ENCODE results near the gene ARL16. TPM values are rescaled to one million over a fixed set of nuclear protein-coding genes. Genes with fewer than 3 reads are reported as not detected.

Gene ARL16
- total and polyA plus RNA-seq, 11 donors, result 10.2 to 23.6 (median 15.9) TPM

- H3K4me3 ChIP-seq, result no peak overlapping the region
- peaks cover 0 to 15% (median 0%) of the 10 kb centered on the region in 12 donors for H3K4me1 ChIP-seq
- peaks cover 0 to 20% (median 0%) of the 10 kb centered on the region in 9 donors for H3K27me3 ChIP-seq
- H3K9me3 ChIP-seq, result no peaks in the 10 kb centered on the region
- intact Hi-C loops (cut with DNase I), result no loop called here
- no peak overlapping the region for H3K27ac ChIP-seq
- peak in 1 of 4 donors; percentile 56 for ATAC-seq
- 40 to 100% (median 52%) methylated on average over 1 to 4 of the region's 4 CpGs for WGBS, 4 donors
- no peaks in the 10 kb centered on the region for H3K36me3 ChIP-seq
- TF ChIP-seq CTCF (IDR thresholded peaks at IDR 0.05), result no peak
- no peak for TF ChIP-seq POLR2A (IDR thresholded peaks at IDR 0.05)
- DNase-seq, result no peak
Observed at GRCh38 chr17:81656835-81657234, 26.8 kb downstream of the ARL16 start.

- ATAC-seq, result no peak
- Histone ChIP-seq H3K27me3 (peaks cover 0 to 26% (median 0%) of the 10 kb centered on the region in 9 donors), H3K4me3 (no peak within 1 kb of the TSS), H3K36me3 (no peaks in the 10 kb centered on the region), H3K27ac (no peak within 1 kb of the TSS), H3K9me3 (no peaks in the 10 kb centered on the region), H3K4me1 (peaks cover 0 to 15% (median 0%) of the 10 kb centered on the region in 12 donors)
- no peak for DNase-seq
- WGBS, 4 donors, result 78 to 88% (median 81%) methylated on average over 7 to 15 of the region's 15 CpGs
- TF ChIP-seq CTCF (IDR thresholded peaks at IDR 0.05) (no peak), POLR2A (IDR thresholded peaks at IDR 0.05) (no peak)
- intact Hi-C loops (cut with DNase I), result no loop called here
Observed at GRCh38 chr17:81656118-81656743, 27.4 kb downstream of the ARL16 start, which contains the start of gene PDE6G. PDE6G (minus strand) TSS chr17:81656542; CDS start chr17:81653305, 3,237 bp downstream.

- Histone ChIP-seq H3K27me3 (peaks cover 0 to 33% (median 3%) of the 10 kb centered on the region in 9 donors), H3K9me3 (no peaks in the 10 kb centered on the region), H3K4me3 (no peak overlapping the region), H3K4me1 (peaks cover 0 to 15% (median 0%) of the 10 kb centered on the region in 12 donors), H3K36me3 (no peaks in the 10 kb centered on the region), H3K27ac (no peak overlapping the region)
- intact Hi-C loops (cut with DNase I), result no loop called here
- TF ChIP-seq CTCF (IDR thresholded peaks at IDR 0.05) (no peak), POLR2A (IDR thresholded peaks at IDR 0.05) (no peak)
- WGBS, 4 donors, result 72 to 94% (median 76%) methylated on average over 10 to 18 of the region's 18 CpGs
- ATAC-seq (no peak), DNase-seq (no peak)
Observed at GRCh38 chr17:81655378-81656117, 28.0 kb downstream of the ARL16 start.

Data from heart left ventricle (tissue), 16 donors.